ENCODE data around the gene DHRS7.

- TF ChIP-seq NFRKB (IDR thresholded peaks at IDR 0.05) (no peak), BHLHE40 (IDR thresholded peaks at IDR 0.05; ENCODE audit: borderline replicate concordance) (no peak), L3MBTL2 (conservative IDR thresholded peaks at IDR 0.05) (no peak), HDGF (IDR thresholded peaks at IDR 0.05; ENCODE audit: borderline replicate concordance) (no peak), TARDBP (IDR thresholded peaks at IDR 0.05) (no peak), SUZ12 (IDR thresholded peaks at IDR 0.05) (no peak), ELF4 (IDR thresholded peaks at IDR 0.05) (no peak), FOXM1 (IDR thresholded peaks at IDR 0.05; ENCODE audit: borderline replicate concordance) (no peak), SP1 (IDR thresholded peaks at IDR 0.05) (no peak)
Observed at GRCh38 chr14:60196291-60196690, 31.1 kb upstream of the DHRS7 start.

Measured in HEK293T (cell line).